ENCODE results near the gene NACA2. TPM values are rescaled to one million over a fixed set of nuclear protein-coding genes. Genes with fewer than 3 reads are reported as not detected.
"Not testable (repeated sequence)": the region's sequence is repeated elsewhere in the genome, so short reads cannot be mapped to it uniquely, and the experiment has no call there.

Gene NACA2
- total RNA-seq, 4 donors from 2014 or later: not detected

DNA sequence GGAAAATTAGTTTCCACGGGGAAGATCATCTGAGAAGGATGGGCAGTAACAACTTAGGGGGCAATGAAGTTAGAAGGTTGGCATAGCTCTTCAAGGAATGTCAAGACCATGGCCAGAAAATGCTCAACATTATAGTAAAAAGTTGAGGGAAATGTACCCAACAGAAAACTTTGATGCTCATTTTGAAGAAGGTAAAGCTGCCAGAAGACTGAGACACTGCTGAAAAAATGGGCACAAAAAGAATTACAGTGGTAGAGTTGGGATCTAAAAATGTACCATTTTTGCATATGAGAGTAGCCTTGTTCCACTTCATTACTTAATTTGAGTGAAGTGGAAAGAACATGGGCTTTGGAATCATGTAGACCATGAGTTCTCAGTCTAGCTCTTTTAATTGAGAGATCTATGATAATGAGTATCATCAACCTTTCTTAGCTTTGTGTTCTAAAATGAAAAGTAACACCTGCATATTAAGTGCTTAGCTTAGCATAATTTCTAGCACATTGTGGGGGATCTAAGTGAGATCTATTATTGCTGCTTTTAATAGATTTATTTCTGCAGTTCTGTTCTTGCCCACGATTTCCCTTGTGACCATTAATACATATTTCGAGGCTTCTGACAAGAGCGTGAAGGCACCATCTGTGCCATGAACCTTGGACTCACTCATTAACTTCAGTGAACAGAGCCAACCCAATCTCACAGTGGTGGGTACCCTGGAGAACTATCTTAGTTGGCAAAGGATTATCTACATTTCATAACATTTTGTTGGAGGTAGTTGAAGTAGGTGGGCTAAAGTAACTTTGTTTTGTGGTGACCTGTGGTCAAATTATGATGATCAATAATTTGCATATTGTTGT, 3.0 kb downstream of the NACA2 start:
- Histone ChIP-seq H3K36me3 (no peaks in the 10 kb centered on the region), H3K4me1 (no peaks in the 10 kb centered on the region), H3K4me3 (no peak overlapping the region), H3K9me3 (no peaks in the 10 kb centered on the region), H3K27ac (no peak overlapping the region), H3K27me3 (peaks cover 0 to 68% (median 2%) of the 10 kb centered on the region in 4 donors)
- 77 to 83% methylated on average over 4 of the region's 4 CpGs for WGBS, 2 donors
- no peak for DNase-seq
- intact Hi-C loops (cut with DNase I): no loop called here
- no peak for TF ChIP-seq POLR2A (IDR thresholded peaks at IDR 0.05)
- TF ChIP-seq, protein P1, sequence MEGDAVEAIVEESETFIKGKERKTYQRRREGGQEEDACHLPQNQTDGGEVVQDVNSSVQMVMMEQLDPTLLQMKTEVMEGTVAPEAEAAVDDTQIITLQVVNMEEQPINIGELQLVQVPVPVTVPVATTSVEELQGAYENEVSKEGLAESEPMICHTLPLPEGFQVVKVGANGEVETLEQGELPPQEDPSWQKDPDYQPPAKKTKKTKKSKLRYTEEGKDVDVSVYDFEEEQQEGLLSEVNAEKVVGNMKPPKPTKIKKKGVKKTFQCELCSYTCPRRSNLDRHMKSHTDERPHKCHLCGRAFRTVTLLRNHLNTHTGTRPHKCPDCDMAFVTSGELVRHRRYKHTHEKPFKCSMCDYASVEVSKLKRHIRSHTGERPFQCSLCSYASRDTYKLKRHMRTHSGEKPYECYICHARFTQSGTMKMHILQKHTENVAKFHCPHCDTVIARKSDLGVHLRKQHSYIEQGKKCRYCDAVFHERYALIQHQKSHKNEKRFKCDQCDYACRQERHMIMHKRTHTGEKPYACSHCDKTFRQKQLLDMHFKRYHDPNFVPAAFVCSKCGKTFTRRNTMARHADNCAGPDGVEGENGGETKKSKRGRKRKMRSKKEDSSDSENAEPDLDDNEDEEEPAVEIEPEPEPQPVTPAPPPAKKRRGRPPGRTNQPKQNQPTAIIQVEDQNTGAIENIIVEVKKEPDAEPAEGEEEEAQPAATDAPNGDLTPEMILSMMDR (IDR thresholded peaks at IDR 0.05): no peak

GRCh38 chr17:61587242-61587641, 3.8 kb downstream of the NACA2 start:
- Histone ChIP-seq H3K4me1 (no peaks in the 10 kb centered on the region), H3K9me3 (no peaks in the 10 kb centered on the region), H3K36me3 (no peaks in the 10 kb centered on the region), H3K4me3 (no peak overlapping the region), H3K27ac (no peak overlapping the region), H3K27me3 (peaks cover 0 to 65% (median 0%) of the 10 kb centered on the region in 4 donors)
- DNase-seq: no peak
- intact Hi-C loops (cut with DNase I): no loop called here
- 89 to 93% methylated on average over 1 of the region's 1 CpG for WGBS, 2 donors
- TF ChIP-seq POLR2A (IDR thresholded peaks at IDR 0.05): no peak
- TF ChIP-seq, protein P1 (IDR thresholded peaks at IDR 0.05): no peak

DNA sequence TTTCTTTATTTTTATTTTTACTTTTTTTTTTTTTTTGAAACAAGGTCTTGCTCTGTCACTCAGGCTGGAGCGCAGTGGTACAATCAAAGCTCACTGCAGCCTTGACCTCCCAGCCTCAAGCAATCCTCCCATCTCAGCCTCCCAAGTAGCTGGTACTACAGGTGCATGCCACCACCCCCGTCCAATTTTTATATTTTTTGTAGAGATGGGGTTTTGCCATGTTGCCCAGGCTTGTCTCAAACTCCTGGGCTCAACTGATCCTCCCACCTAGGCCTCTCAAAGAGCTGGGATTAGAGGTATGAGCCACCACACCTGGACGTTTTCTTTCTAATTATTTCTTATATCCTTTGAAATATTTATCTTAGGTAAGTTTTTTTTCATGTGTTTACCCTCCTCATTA, 4.4 kb downstream of the NACA2 start:
- H3K9me3 ChIP-seq; H3K4me1 ChIP-seq; H3K27ac ChIP-seq; intact Hi-C loops (cut with DNase I); H3K4me3 ChIP-seq; DNase-seq; H3K36me3 ChIP-seq: not testable (repeated sequence)
- H3K27me3 ChIP-seq: peaks cover 0 to 58% (median 0%) of the 10 kb centered on the region in 4 donors
- 54 to 59% methylated on average over 3 of the region's 3 CpGs for WGBS, 2 donors

DNA sequence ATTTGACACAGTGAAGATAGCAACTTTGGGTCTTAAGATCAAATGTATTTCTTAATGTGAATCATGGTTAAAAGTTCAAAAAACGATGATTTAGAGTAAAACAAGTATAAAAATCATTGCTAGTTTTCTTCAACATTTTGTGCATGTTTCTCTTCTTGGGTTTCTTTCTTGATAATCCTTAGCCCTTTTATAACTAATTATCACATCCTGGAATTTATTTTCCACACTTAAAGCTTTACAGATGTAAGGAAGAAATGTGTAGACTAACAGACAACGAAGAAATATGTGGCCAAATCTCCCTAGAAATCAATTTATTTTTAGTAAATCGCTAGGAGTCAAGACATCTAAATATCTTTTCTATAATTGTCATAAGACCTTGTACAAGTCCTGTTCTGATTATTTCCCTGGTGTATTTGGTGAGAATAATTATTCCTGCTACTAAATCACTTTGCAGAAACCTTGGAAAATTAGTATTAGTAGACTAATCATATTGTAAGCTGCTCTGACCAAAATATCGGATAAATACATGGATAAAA, 4.9 kb downstream of the NACA2 start:
- no peak overlapping the region for H3K27ac ChIP-seq
- peaks cover 0 to 7% (median 0%) of the 10 kb centered on the region in 3 donors for H3K4me1 ChIP-seq
- TF ChIP-seq, protein P1 (IDR thresholded peaks at IDR 0.05): no peak
- TF ChIP-seq POLR2A (IDR thresholded peaks at IDR 0.05): no peak
- H3K4me3 ChIP-seq: no peak overlapping the region
- H3K27me3 ChIP-seq: peaks cover 0 to 55% (median 0%) of the 10 kb centered on the region in 4 donors
- DNase-seq: no peak
- H3K36me3 ChIP-seq: no peaks in the 10 kb centered on the region
- WGBS, 2 donors: 81 to 88% methylated on average over 4 of the region's 4 CpGs
- intact Hi-C loops (cut with DNase I): no loop called here
- no peaks in the 10 kb centered on the region for H3K9me3 ChIP-seq

DNA sequence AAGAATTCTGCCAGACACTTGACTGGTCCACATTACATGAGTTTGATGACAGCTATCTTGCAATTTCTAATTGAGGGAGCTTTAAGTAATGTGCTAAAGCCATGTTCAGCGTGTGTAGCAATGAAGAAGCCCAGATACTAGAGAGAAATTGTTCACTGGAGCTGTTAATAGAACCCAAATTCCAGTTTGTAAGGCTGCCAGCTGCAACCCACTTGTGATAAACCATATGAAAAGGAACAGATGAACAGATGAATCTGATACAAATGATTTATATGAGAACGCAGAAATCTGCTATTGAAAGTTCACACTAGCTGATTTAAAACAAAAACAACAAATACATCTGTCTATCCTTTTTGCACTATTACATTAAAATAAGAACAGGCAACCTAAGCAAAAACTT, 6.2 kb downstream of the NACA2 start:
- intact Hi-C loops (cut with DNase I): no loop called here
- Histone ChIP-seq H3K4me1 (peaks cover 0 to 8% (median 0%) of the 10 kb centered on the region in 3 donors), H3K9me3 (no peaks in the 10 kb centered on the region), H3K27ac (no peak overlapping the region), H3K4me3 (no peak overlapping the region), H3K36me3 (no peaks in the 10 kb centered on the region), H3K27me3 (peaks cover 0 to 55% (median 0%) of the 10 kb centered on the region in 4 donors)
- no peak for DNase-seq
- WGBS, 2 donors: 70 to 77% methylated on average over 2 of the region's 2 CpGs
- TF ChIP-seq, protein P1 (IDR thresholded peaks at IDR 0.05): no peak
- no peak for TF ChIP-seq POLR2A (IDR thresholded peaks at IDR 0.05)
